Naive thymus-derived CD8-positive, alpha-beta T cell (primary cell): Measurements from ENCODE around the gene OGN. TPM values are rescaled to one million over a fixed set of nuclear protein-coding genes. Genes with fewer than 3 reads are reported as not detected.
"Not testable (repeated sequence)": the region's sequence is repeated elsewhere in the genome, so short reads cannot be mapped to it uniquely, and the experiment has no call there.

Experiments used
- ATAC-seq, 2 donors: fragments of 150-1000 bp; cut with Tn5 transposase in 1 of 2; sonication (Bioruptor Pico), chemical (Tn5 transposase) in 1 of 2; 1 replicate in 1 of 2; 2 replicates in 1 of 2; pipeline ENCODE4 v1.10.0; 2021; ENCODE audit warnings: mild to moderate bottlenecking in 2 of 2, moderate library complexity in 2 of 2
- POLR2A ChIA-PET: fragments of 350-600 bp; sonication (Branson Sonifier 250); formaldehyde crosslinking; loops from one replicate; lab custom pipeline; 2021; ENCODE audit warnings: antibody characterized with exemption; lab: Charles Lee
- DNase-seq, 10 donors: peaks; one replicate each; pipeline versions ENCODE4 v3.0.0 to v3.0.0-alpha.2; 2020 to 2022
- H3K27ac Mint-ChIP-seq, 10 donors: one replicate each; pipeline ENCODE4 v1.8.0; 2020 to 2022; ENCODE audit warnings: mild to moderate bottlenecking in 10 of 10, mixed read lengths in 10 of 10, moderate library complexity in 4 of 10, inconsistent platforms in 1 of 10
- H3K27me3 Mint-ChIP-seq, 5 donors: one replicate each; pipeline ENCODE4 v1.8.0; 2021 to 2022; ENCODE audit warnings: mixed read lengths in 5 of 5
- H3K36me3 Mint-ChIP-seq, 3 donors: one replicate each; pipeline ENCODE4 v1.8.0; 2020 to 2022; ENCODE audit warnings: mixed read lengths in 3 of 3, mild to moderate bottlenecking in 2 of 3, inconsistent platforms in 1 of 3
- H3K4me1 Mint-ChIP-seq, 4 donors: one replicate each; pipeline ENCODE4 v1.8.0; 2021 to 2022; ENCODE audit warnings: mixed read lengths in 4 of 4
- H3K4me3 Mint-ChIP-seq, 10 donors: one replicate each; pipeline ENCODE4 v1.8.0; 2020 to 2022; ENCODE audit warnings: mild to moderate bottlenecking in 10 of 10, mixed read lengths in 10 of 10, moderate library complexity in 6 of 10, inconsistent platforms in 1 of 10
- H3K9me3 Mint-ChIP-seq, 9 donors: one replicate each; pipeline ENCODE4 v1.8.0; 2020 to 2022; ENCODE audit warnings: mixed read lengths in 9 of 9, mild to moderate bottlenecking in 3 of 9, inconsistent platforms in 1 of 9, moderate library complexity in 1 of 9
- polyA plus RNA-seq, 3 donors: library from polyadenylated mRNA; unstranded; fragments of 300-500 nt; fragmentation: Illumina TruSeq; gene quantifications; one replicate each; pipeline ENCODE4 v1.2.3, GENCODE V29; 2021
- total RNA-seq, 8 experiments: library from RNA in 2 of 8; stranded (reverse) in 2 of 8; gene quantifications; one replicate each; pipeline ENCODE4 v1.2.3 and lab custom pipeline; 2021 to 2026

OGN gene
- total and polyA plus RNA-seq, 5 experiments from 2014 or later: 0.08 to 0.11 TPM; not detected in 3

DNA sequence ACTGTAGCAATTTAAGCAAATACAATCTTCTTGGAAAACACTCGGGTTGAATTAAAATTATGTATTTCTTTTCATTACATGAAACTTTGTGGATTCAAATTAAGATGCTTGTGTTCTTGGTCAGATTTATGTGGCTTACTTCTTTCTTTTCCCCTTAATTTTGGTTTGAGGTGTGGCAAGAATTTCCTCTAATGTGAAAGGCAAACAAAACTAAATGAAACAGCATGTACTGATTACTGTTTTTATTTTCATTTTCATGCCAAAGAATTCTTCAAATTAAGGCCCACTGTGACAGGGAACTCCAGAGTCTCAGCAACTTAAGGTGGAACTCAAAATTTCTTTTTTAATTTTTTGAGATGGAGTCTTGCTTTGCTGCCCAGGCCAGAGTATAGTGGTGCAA is 20.0 kb upstream of the OGN start, which contains the start of gene OMD:
Gene OMD, minus strand, starts transcription at position 132 of the 400 bp plus-strand sequence. CDS start 6,913 bp downstream, outside the sequence.
- H3K4me1 Mint-ChIP-seq: no peaks in the 10 kb centered on the region
- no peak within 1 kb of the TSS for H3K4me3 Mint-ChIP-seq
- DNase-seq (no peak), ATAC-seq (no peak)
- POLR2A ChIA-PET: no interaction called here
- peaks cover 0 to 4% (median 0%) of the 10 kb centered on the region in 5 donors for H3K27me3 Mint-ChIP-seq
- H3K36me3 Mint-ChIP-seq: peaks cover 2 to 10% (median 5%) of the 10 kb centered on the region in 3 donors
- no peak within 1 kb of the TSS for H3K27ac Mint-ChIP-seq
- no peaks in the 10 kb centered on the region for H3K9me3 Mint-ChIP-seq

DNA sequence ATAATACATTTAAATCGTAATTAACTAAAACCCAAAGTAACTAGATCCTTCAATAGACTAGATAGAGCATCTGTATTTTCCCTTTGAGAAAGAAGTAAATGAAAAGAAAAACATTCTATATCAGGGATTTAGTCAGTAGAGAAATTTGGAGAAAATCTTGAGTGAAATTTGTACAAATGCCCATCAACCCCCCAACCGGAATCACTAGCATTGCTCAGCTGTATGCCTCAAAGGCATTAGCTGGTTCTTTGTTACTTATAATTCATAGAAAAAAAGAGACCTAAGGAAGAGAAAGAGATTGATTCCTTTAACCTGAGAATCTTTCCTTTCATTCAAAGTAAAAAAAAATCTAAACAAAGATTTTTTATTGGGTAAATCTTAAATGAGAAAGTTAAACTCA is 19.2 kb upstream of the OGN start:
- Mint-ChIP-seq H3K4me1 (no peaks in the 10 kb centered on the region), H3K9me3 (no peaks in the 10 kb centered on the region), H3K36me3 (peaks cover 2 to 10% (median 5%) of the 10 kb centered on the region in 3 donors), H3K27ac (no peak overlapping the region), H3K27me3 (peaks cover 0 to 4% (median 0%) of the 10 kb centered on the region in 5 donors), H3K4me3 (no peak overlapping the region)
- no peak for ATAC-seq
- no peak for DNase-seq
- POLR2A ChIA-PET: no interaction called here

DNA sequence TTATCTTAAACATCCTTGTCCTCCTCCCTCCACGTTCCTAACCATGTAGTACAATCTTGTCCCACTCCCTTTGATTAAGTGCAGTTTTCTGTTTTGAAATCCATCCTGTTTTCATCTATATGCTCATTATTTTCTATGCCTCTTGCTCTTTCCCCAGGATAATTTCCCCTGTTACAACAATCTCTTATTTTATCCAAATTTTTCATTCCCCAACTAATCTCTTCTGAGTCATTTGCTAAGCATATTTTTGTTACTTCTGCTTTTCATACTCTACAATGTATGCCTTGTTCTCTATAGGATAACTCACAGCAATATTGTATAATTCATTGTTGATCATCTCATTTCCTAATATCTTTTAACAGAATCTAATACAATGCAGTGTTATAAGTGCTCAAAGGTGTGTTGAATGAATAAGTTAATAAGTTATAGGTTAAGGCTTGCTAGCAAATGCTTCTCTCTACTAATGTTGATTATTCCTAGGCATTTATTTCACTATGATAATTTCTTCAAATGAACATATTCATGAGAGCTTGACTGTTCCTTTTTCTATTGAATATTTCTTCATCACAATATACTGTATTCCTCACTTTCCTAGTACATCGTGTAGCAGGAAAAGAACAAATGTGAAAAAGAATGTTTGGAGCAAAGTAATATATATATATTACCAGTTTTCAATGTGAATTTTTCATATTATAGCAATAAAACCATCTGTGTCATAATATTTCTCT is 18.4 kb upstream of the OGN start:
- H3K4me1 Mint-ChIP-seq: no peaks in the 10 kb centered on the region
- POLR2A ChIA-PET: no interaction called here
- peaks cover 0 to 4% (median 0%) of the 10 kb centered on the region in 5 donors for H3K27me3 Mint-ChIP-seq
- DNase-seq (no peak), ATAC-seq (no peak)
- no peaks in the 10 kb centered on the region for H3K9me3 Mint-ChIP-seq
- H3K36me3 Mint-ChIP-seq: peaks cover 2 to 10% (median 5%) of the 10 kb centered on the region in 3 donors
- no peak overlapping the region for H3K4me3 Mint-ChIP-seq
- no peak overlapping the region for H3K27ac Mint-ChIP-seq

DNA sequence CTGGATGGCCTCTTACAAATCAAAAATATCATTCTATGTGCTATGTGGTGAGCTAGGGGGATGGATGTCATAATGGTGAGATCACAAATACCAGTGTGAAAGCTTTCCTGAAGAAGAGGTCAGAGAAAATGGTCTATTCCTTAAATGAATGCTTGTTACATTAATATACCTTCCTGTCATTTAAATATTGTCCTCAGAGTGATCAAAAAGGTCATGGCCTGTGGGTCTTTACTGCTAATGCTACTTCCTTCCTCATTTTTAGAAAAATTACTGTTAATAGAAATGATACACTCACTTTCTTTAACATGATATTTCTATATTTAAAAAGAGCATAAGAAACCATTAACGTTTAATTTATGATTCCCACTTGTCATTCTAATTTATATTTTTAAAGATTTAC is 10.2 kb upstream of the OGN start:
- peaks cover 0 to 4% (median 0%) of the 10 kb centered on the region in 4 donors for H3K4me1 Mint-ChIP-seq
- no peaks in the 10 kb centered on the region for H3K9me3 Mint-ChIP-seq
- ATAC-seq (no peak), DNase-seq (no peak)
- POLR2A ChIA-PET: interaction anchor here (0.9 kb wide), 1 partner anchor 89 kb away, joined by 3 read pairs; the partner anchor contains the start of gene CENPP
- H3K36me3 Mint-ChIP-seq: peaks cover 0 to 2% (median 1%) of the 10 kb centered on the region in 3 donors
- H3K27me3 Mint-ChIP-seq: no peaks in the 10 kb centered on the region
- H3K27ac Mint-ChIP-seq: no peak overlapping the region
- no peak overlapping the region for H3K4me3 Mint-ChIP-seq

DNA sequence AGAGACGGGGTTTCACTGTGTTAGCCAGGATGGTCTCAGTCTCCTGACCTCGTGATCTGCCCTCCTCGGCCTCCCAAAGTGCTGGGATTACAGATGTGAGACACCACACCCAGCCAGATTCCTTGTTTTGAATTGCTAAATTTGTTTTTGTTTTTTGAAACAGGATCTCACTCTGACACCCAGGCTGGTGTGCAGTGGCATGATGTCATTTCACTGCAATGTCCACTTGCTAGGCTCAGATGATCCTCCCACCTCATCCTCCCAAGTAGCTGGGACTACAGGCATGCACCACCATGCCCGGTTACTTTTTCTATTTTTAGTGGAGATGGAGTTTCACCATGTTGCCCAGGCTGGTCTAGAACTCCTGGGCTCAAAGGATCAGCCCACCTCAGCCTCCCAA is 6.8 kb upstream of the OGN start:
- not testable (repeated sequence) for H3K36me3 Mint-ChIP-seq, DNase-seq, H3K27me3 Mint-ChIP-seq, H3K9me3 Mint-ChIP-seq, ATAC-seq, H3K4me3 Mint-ChIP-seq
- H3K4me1 Mint-ChIP-seq: peaks cover 5 to 16% (median 13%) of the 10 kb centered on the region in 4 donors
- POLR2A ChIA-PET: interaction anchor here (0.7 kb wide), 1 partner anchor 85 kb away, joined by 3 read pairs; the partner anchor contains the start of gene CENPP
- peak overlapping the region in 1 of 10 donors; percentile 12 for H3K27ac Mint-ChIP-seq

DNA sequence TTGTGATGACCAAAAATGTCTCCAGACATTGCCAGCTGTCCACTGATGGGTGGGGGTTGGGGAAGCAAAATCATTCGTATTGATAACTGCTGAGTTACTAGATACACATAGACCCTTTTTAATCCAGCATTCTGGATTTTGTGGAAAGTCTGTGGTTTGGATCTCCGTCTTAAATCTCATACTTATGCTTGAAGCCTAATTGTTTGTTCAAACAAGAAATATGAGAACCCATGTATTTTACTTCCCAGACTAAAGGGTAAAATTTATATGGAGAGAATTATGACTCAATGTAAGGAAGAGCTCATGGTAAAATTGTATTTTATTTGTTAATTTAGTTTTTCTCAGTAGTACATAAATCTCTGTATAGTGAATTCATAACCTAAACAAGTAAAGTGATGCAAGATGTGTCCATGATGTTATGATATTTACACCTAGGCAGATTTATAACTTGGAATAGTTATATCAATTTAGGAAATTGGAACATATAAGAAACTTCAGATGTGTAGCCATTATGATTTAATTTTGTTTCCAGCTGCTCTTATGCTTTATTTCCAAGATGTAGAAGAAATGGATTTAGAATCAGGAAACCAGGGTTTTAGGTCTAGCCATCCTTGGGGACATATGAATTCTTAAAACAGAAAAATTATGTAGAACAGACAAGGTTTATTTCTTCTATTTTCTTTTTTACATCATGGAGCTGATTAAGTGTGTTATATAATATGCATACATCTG is 4.5 kb upstream of the OGN start:
- no peak for DNase-seq
- ATAC-seq: no peak
- H3K4me3 Mint-ChIP-seq: no peak overlapping the region
- peaks cover 11 to 28% (median 27%) of the 10 kb centered on the region in 4 donors for H3K4me1 Mint-ChIP-seq
- H3K27ac Mint-ChIP-seq: peak overlapping the region in 2 of 10 donors; percentile 47 to 67
- H3K36me3 Mint-ChIP-seq: no peaks in the 10 kb centered on the region
- no peaks in the 10 kb centered on the region for H3K27me3 Mint-ChIP-seq
- POLR2A ChIA-PET: no interaction called here
- no peaks in the 10 kb centered on the region for H3K9me3 Mint-ChIP-seq

DNA sequence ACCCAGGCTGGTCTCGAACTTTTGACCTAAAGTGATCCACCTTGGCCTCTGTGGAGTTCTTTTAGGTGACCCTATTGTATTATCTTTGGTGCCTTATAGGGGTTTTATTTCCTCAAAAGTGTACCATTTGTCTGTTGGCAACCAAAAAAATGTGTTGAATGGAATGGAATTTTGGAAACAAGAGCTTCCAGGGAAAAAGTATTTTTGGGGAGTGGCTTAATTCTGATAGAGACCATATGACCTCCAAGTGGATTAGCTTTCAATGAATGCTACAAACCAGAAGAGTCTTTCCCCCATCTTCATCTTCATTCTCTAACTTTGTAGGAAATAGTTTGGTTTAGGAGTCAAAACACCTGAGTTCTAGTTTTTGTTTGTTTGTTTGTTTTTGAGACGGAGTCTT is 3.4 kb upstream of the OGN start:
- peaks cover 11 to 29% (median 27%) of the 10 kb centered on the region in 4 donors for H3K4me1 Mint-ChIP-seq
- no peak for ATAC-seq
- H3K27ac Mint-ChIP-seq: peak overlapping the region in 3 of 10 donors; percentile 20 to 87 (median 47)
- POLR2A ChIA-PET: no interaction called here
- H3K9me3 Mint-ChIP-seq: no peaks in the 10 kb centered on the region
- H3K36me3 Mint-ChIP-seq: no peaks in the 10 kb centered on the region
- H3K27me3 Mint-ChIP-seq: no peaks in the 10 kb centered on the region
- H3K4me3 Mint-ChIP-seq: no peak overlapping the region
- no peak for DNase-seq

DNA sequence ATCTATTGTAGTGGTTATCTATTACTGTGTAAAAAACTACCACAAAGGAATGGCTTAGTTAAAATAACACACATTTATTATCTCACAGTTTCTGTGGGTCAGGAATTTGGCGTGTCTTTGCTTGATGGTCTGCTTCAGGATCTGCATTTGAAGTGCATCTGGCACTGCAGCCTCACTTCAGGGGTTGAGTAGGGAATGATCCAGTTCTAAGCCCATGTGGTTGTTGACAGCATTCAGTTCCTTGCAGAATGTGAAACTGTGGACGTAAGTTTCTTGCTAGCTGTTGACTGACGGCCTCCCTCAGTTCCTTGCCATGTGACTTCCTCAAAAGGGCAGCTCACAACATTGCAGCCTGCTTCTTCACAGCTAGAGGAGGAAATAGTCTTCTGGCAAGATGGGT is 2.1 kb upstream of the OGN start:
- H3K4me3 Mint-ChIP-seq: peak overlapping the region; percentile 66 to 82 (median 74)
- POLR2A ChIA-PET: interaction anchor here (1.9 kb wide), 1 partner anchor 81 kb away, joined by 8 read pairs; the partner anchor contains the start of genes CENPP and NOL8
- H3K9me3 Mint-ChIP-seq: no peaks in the 10 kb centered on the region
- ATAC-seq: peak; percentile 96
- H3K36me3 Mint-ChIP-seq: no peaks in the 10 kb centered on the region
- peak in 8 of 10 donors; percentile 15 to 69 (median 32) for DNase-seq
- H3K27ac Mint-ChIP-seq: peak overlapping the region; percentile 71 to 95 (median 90)
- H3K4me1 Mint-ChIP-seq: peaks cover 11 to 29% (median 27%) of the 10 kb centered on the region in 4 donors
- H3K27me3 Mint-ChIP-seq: no peaks in the 10 kb centered on the region

DNA sequence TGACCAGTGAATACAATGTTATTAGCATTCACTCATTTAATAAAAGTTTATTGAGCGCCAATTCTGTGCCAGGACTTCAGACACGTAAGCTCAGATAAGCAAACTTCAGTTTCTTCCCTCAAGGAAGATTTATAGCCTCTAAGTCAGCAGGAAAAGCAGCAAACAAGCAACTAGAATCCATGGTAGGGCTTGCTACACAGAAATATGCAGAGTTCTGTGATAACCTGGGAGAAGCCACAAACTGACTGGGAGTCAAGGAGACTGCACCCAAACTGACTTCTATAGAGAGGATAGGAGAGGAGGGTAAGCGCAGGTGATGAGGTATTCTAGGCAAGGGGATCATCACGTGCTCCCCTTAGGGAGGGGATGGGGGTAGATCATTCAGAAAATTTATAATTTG is 1.4 kb upstream of the OGN start:
- DNase-seq (no peak), ATAC-seq (no peak)
- Mint-ChIP-seq H3K27me3 (no peaks in the 10 kb centered on the region), H3K4me1 (peaks cover 11 to 29% (median 27%) of the 10 kb centered on the region in 4 donors), H3K9me3 (no peaks in the 10 kb centered on the region), H3K4me3 (peak overlapping the region; percentile 66 to 82 (median 74)), H3K36me3 (no peaks in the 10 kb centered on the region), H3K27ac (peak overlapping the region; percentile 31 to 95 (median 90))
- POLR2A ChIA-PET: interaction anchor here (1.9 kb wide), 1 partner anchor 80 kb away, joined by 8 read pairs; the partner anchor contains the start of genes CENPP and NOL8

DNA sequence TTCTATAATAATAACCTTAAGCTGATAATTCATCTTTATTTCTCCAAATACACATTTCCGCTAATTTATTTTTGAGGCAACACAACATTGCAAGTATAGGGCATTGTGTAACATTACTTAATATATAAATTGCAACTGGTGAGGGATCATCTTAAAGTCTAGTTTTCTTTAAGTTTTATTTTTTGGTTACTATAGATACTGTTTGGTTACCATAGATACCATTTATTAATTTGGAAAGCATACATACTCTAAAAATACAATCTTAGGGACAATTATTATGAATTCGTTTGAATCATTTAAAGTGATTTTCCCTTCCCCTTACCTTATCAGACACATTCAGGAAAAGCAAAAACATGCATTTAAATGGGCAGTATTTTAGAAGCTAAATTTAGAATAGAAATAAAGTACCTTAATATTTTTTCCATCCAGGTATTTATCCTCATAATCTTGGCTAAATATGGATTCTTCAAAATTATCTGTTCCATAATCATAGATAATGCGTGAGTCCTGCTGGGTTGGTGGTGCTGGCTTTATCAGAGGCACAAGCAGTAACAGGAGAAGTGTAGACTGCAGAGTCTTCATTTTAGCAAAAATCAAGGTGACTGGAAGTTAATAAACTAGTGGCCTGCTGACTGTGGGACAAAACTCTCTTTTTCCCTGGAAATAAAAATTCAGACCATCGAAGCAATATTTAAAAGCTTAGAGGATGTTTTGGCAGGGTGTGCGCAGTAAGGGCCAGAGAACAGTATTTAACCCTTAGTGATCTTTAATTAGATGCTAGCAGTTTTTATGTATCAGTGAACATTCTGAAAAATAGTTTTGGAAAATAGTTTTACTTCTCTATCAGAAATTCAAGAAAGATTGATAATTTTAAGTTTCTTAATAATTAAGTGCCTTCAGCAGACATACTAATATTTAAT is 1.3 kb downstream of the OGN start:
- Mint-ChIP-seq H3K4me3 (no peak overlapping the region), H3K9me3 (no peaks in the 10 kb centered on the region), H3K36me3 (peaks cover 0 to 2% (median 0%) of the 10 kb centered on the region in 3 donors), H3K27ac (no peak overlapping the region), H3K27me3 (no peaks in the 10 kb centered on the region), H3K4me1 (peaks cover 11 to 29% (median 27%) of the 10 kb centered on the region in 4 donors)
- POLR2A ChIA-PET: no interaction called here
- DNase-seq: no peak
- no peak for ATAC-seq

DNA sequence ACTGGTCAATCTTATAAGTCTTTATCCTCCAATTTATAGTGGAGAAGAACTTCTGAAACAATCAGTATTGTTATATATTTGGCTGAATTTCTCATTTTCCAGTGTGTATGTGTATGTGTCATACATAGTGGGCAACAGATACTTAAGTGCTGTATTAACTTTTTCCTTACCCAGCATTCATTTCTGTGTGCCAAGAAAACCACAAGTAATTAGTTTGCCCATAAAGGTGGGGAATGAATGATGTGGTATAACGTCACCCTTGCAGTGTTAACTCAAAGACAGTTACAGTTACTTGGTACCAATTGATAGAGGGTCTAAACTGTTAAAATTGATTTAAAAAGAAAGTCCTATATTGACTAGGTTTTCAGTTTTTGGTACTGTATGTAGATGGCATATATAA is 2.0 kb downstream of the OGN start:
- no peak for DNase-seq
- Mint-ChIP-seq H3K4me3 (no peak overlapping the region), H3K27ac (no peak overlapping the region), H3K4me1 (peaks cover 11 to 28% (median 26%) of the 10 kb centered on the region in 4 donors), H3K9me3 (no peaks in the 10 kb centered on the region), H3K27me3 (no peaks in the 10 kb centered on the region), H3K36me3 (peaks cover 0 to 2% (median 0%) of the 10 kb centered on the region in 3 donors)
- no peak for ATAC-seq
- POLR2A ChIA-PET: no interaction called here

DNA sequence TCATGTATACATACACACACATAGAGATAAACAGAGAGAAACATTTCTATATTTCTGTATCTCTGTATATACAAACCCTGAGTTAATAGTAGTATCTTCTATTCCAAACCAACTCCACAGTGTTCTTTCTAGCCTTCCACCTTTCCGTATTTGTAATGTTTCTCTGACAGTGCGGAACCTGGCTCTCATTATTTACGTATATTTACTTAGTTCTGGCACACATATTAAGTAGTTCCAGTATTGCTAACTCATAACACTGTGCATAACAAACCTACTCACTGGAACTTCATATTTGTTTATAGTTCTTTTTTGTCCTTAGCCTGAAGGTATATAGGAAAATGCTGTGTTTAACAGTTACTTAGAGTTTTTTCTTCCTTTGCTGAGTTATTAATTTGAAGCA is 6.5 kb downstream of the OGN start:
- no peak for DNase-seq
- H3K4me1 Mint-ChIP-seq: no peaks in the 10 kb centered on the region
- H3K36me3 Mint-ChIP-seq: peaks cover 0 to 2% (median 0%) of the 10 kb centered on the region in 3 donors
- POLR2A ChIA-PET: no interaction called here
- no peak overlapping the region for H3K4me3 Mint-ChIP-seq
- no peaks in the 10 kb centered on the region for H3K27me3 Mint-ChIP-seq
- no peaks in the 10 kb centered on the region for H3K9me3 Mint-ChIP-seq
- H3K27ac Mint-ChIP-seq: peak overlapping the region in 1 of 10 donors; percentile 3
- no peak for ATAC-seq
